GM19099 (cell line): Measurements from ENCODE around the gene NEDD9.

Experiments
- POLR2A ChIP-seq: IDR thresholded peaks from 3 replicates; pipeline ENCODE4 v1.6.1; 2011; ENCODE audit warnings: low read depth; ENCODE audit not compliant: insufficient read length; ENCODE audit errors: extremely low read depth

NEDD9 gene

DNA sequence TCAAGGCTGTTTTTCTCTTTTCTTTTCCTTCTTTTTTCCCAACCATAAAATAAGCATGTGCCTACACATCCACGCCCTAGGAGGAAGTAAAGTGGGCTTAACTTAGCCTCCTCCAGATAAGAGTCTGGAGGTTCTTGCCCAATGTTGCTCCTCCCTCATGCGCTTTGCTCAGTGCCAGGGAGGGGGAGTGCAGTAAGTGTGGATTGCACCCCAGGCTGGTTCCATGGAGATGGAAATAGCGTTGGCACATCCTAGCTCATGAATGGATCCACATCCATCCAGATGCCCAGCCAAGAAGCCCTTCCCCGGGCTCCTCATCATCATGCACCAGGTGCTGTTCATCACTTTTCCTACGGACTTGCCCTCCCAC, 58.2 kb downstream of the NEDD9 start:
- TF ChIP-seq POLR2A = no peak

DNA sequence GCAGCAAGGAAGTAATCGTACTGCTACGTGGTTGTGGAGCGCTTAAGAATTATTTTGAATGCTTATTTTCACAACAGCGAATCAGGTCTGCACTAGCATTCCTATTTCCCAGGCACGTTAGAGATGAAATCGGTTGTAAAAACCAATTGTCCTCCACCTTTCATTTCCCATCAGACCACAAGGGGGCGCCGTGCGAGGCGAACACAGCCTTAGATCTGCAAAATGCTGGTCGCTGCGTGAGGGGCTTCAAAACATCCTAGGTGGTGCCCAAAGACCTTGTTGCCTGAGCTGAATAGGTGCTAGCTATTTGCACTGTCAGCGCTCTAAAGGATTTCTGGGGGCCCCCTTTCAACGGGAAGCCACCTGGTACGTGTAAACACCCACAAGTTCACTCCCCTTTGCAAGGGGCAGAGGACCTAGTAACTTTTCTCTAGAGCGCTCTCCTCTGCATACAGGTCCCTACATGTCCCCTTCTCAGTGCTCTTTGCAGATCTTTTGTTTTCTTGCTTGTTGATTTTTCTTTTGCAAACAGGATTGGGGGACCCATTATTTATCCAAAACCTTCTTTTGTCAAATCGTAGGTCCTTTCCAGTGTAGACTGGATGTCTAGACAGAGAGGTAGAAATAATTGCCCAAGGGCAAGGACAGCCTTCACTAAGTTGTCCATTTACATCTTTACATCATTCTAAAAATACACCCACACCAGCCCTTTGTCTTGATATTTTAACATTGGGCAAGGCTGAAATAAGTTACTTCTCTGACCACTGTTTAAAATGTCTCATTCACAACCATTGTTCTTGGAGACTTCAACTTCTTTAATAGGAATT, 59.8 kb downstream of the NEDD9 start:
- TF ChIP-seq POLR2A = no peak

DNA sequence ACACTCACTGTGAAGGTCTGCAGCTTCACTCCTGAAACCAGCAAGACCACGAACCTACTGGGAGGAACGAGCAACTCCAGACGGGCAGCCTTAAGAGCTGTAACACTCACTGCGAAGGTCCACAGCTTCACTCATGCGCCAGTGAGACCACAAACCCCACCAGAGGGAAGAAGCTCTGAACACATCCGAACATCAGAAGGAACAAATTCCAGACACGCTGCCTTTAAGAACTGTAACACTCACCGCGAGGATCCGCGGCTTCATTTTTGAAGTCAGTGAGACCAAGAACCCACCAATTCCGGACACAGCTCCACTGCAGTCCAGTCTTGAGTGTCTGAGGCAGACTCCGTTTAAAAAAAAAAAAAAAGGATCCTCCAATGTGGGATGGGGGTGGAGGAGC, 60.5 kb downstream of the NEDD9 start:
- TF ChIP-seq POLR2A = no peak

DNA sequence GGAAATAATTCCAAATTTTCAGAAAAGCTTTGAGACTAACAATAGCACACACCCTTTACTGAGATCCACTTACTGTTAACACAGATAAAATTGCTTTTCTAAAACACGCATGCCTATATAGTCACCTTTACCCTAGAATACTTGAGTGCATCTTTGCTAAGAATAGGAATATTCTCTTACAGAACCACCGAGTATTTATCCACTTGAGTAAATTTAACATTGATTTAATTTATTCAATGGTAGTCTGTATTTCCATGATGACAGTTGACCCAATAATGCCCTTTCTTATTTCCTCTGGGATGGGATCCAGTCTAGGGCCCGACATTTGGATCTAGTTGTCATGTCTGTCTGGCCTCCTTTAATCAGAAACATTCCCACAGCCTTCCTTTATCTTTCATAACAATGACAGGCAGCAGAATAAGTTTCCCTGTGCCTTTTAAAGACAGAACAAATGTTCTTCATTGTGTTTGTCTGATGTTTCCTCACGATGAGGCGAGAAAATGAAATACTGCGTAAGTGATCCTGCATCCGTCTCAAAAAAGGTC, 64.3 kb downstream of the NEDD9 start:
- no peak for TF ChIP-seq POLR2A

DNA sequence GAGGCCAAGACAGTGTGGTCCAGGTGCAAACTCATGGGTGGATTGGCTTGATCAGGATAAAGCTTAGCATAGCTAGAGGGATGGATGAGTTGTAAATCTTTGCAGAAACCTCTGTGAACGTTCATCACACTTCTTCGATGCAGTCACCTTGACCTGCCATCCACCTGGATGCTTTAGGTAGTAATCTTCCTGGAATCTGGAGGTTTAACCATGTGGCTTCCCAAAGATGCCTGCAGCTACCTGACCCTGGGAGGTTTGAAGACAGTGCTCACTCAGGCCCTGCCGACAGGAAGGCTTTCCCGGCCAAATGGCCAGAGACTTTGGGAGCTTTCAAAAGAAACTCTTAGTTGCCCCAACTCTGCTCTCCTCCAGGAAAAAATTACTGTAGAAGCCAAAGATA, 65.5 kb downstream of the NEDD9 start:
- no peak for TF ChIP-seq POLR2A

DNA sequence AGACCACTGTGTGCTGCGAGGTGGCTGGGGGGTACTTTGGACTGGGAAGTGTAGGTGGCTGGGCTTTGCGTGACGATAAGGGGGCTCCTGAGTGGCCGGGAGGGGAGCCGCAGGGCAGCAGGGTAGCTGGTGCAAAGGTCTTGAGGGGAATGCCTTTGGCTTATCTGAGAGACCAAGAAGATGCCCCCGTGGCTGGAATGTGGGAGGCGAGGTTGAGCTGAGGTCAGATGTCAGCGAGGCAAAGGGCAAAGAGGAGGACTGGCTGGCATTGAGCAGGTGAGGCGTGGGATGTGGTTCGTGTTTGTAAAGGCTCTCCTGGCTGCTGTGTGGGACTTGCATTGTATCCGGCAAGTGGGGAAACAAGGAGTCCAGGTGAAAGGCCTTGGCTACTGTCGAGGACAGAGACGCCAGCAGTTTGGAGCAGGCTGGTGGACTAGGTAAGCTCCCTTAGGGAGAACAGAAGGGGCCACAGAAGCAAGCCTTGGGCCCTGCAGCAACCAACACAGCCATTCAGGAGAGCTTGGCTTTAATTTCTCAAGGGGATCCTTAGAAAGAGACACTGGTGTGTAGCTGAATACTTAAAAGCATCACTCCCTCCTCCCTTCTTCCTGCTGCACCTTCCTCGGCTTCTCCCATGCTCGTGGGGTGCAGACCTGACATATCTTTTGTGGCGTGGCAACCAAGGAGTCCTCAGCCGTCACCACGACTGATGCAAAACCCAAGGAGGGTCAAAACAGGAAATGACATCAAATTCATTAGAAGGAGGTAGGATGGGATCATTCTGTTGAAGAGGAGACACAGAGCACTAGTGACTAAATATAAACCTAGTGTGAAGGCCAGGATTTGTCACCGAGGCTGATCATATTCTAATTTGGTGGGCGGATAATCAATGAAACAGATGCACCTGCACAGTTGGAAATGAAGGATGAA, 67.5 kb downstream of the NEDD9 start:
- TF ChIP-seq POLR2A = no peak

DNA sequence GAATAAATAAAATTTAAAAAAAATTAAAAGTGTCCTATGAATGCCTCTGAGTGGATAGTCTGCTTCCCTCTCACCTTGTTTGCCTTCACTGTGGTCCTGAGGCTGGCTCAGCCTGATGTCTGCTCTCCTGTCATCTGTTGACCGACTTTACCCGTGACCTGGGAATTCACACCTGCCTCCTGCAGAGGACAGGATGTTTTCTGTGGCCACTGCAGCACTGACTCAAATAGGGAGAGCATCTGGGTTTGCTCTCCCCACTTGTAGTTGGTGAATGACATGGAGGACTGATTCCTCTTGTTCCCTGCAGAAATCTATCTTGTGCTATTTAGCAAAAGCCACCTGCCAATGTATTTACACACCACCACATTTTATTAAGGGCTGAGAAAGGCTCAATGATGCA, 68.5 kb downstream of the NEDD9 start:
- TF ChIP-seq POLR2A = no peak

DNA sequence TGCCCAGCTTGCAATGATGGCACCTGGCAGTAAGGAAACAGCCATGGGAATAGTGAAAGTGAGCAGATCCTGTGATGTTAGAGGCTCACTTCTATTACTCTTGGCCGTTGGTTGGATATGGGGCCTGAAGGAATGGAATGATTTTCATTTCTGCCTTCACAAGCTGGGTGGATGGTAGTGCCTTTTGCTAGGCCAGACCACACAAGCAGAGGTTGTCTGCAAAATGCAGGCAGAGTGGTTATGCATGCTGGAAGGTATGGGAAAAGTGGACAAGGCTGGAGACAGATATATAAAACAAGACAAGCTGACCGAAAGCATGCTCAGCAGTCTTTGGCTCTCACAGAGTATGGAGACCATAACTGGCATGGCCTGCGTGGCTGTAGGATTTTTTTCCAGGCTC, 70.2 kb downstream of the NEDD9 start:
- TF ChIP-seq POLR2A = no peak

DNA sequence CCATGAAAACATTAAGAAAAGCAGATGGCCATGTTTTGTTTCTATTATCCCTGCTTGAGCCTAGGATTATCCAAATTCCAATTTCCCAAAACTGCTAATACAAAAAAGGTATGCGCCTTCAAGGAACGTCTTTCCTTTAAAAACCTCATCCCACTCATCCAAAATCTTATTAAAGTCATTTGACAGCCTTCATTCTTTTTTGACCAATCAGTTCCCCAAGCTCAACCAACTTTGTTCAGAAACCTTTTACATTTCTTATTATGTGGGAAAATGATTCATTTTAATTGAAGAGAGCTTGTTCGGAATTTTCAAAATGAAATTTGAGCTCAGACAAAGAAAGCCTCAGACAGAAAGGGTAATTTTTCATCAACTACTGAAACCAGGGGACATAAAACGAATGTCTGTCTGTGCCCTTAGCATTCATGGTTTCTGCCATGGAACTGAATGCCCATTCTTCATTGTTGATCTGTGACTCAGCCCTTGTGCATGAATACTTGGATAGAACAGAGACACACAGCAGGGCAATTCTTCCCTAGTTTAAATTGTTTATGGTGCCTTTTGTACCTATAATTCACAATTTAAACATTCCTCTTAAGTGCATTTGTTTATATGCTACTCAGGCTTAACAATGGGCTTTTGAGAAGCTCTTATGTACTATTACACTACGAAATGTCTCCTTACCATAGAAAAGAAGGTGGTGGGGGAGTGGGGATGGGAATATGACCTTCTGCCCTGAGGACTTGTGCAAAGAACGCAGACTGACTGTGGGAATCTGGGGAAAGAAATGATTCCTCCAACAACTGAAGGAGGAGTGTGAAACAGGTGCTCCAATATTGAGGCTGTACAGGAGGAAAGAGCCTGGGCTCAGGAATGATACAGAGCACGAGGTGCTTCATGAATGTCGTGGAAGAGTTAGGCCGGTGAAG, 71.2 kb downstream of the NEDD9 start:
- no peak for TF ChIP-seq POLR2A

DNA sequence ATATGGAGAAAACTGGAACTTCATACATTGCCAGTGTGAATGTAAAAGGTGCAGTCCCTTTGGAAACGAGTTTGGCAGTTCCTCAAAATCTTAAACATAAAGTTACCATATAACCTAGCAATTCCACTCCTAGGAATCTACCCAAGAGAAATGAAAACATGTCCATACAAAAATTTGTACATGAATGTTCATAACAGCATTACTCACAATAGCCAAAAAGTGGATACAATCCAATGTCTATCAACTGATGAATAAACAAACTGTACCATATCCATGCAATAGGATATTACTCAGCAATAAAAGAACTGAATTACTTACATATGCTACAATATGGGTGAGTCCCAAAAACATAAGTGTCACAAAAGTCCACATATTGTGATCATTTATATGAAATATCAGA, 72.3 kb downstream of the NEDD9 start:
- no peak for TF ChIP-seq POLR2A

DNA sequence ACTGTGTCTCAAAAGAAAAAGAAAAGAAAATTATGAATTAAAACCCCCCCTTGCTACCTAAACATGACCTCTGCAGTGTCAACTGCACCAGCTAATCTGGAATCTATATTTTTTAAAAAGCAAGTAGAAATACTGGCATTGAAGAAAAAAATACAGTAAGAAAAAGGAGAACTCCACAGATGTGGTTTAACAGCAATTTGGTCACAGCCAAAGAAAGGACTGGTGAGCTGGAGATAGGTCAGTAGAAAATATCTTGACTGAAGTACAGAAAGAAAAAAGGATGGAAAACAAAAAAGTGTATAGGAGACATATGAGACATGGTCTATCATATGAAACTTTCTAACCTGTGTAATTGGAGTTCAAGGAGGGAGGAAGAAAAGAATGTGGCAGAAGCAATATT, 76.9 kb downstream of the NEDD9 start:
- no peak for TF ChIP-seq POLR2A

DNA sequence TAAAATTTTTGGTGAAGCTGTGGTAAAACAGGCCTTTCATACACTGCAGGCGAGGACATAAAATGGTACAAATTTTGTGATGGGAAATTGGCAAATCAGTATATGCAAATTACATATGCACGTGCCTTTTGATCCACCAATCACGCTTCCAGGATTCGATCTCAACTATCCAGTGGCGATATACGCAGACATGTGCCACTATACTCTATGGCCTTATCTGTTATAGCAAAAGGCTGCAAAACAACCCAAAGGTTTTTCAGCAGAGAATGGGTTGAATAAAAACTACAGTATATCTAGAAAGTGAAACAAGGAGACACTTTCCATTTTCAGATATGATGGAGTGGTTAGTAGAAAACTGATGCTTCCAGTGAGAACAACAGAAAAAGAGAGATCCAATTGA, 79.0 kb downstream of the NEDD9 start:
- no peak for TF ChIP-seq POLR2A

DNA sequence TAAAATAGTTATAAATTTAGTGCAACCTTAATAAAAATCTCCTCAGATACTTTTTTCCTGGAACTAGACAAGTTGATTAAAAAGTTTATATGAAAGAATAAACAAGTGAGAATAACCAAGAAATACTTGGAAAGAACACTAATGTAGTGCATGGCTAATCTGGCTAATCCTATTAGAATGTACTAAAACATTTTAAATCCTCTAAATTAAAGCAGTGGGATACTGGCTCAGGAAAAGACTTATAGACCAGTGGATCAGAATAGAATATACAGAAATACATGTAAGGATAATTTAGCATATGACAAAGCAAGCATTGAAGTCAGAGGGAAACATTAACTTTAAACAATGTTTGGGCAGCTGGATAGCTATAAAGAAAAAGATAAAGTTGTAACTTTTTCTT, 79.9 kb downstream of the NEDD9 start:
- TF ChIP-seq POLR2A = no peak

DNA sequence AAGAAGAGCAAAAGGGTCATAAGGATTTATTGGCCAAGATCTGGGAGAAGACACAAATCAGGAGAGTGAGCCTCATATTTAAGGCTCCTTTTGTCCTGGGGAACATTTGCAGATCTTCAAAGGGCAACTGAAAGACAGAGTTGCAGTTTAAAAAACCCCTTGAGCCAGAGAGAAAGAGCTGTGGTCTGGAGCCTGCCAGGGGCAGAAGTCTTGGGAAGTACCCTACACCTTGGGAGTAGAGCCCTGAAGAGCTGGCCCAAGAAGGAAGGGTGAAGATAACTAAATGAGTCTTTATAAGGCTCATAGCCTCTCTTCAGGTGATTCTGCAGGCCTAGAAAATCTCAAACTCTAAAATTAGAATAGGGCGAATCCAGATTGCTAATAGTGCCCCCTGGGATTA, 81.0 kb downstream of the NEDD9 start:
- TF ChIP-seq POLR2A = no peak

DNA sequence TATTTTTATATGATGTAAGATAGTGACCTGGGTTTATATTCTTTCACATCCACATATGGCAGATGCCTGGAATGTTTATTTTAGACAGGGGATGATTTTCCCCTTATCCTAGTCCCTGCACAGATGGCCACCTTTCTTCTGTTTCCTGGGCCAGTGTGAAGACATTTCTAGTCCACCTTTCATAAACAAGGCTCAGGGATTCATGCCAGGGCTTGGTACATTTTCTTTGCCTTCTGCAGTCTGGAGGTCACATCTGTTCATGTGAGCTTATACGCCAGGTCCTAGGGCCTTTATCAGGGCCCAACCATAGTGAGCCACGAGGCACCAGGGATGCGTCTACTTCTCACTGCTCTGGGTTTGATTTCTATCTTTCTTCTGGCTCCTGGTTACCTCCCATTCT, 82.9 kb downstream of the NEDD9 start:
- no peak for TF ChIP-seq POLR2A
